NCI-H1105 treated with DMSO at 0.1 percent for 48 hours (cell line): ENCODE results near the gene FGF22.
"Not testable (repeated sequence)": the region's sequence is repeated elsewhere in the genome, so short reads cannot be mapped to it uniquely, and the experiment has no call there.

Source experiments
- DNase-seq: peaks from one replicate; lab custom pipeline; 2025; lab: John Stamatoyannopoulos, UW

Gene FGF22

DNA sequence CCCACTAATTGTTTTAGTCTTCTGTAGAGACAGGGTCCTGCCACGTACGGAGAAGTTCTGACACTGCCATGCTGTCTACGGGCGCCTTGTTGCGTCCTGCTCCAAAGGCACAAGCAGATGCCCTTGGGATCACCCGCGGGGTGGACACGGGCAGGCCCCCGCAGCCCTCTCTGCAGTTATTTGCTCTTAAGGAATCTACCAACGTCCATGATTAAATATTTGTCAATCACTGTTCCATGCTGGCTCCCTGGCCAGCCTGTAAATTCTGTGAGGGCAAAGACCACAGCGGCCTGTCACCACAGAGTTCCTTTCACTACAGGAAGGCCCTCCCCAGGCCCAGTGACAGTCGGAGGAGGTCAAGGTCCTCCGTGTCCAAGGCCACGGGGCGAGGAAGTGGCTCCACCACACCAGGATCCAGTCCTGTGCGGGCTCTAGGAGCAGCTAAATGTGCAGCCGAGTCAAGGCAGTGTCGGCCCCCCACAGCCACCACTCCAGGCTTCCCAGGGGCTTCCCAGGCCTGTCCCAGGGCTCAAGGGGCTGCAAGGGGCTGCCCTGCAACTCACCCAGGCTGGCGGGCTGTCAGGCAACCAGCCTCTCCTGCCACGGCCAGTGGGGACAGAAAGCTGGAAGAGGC lies 21.2 kb downstream of the FGF22 start:
- no peak for DNase-seq

DNA sequence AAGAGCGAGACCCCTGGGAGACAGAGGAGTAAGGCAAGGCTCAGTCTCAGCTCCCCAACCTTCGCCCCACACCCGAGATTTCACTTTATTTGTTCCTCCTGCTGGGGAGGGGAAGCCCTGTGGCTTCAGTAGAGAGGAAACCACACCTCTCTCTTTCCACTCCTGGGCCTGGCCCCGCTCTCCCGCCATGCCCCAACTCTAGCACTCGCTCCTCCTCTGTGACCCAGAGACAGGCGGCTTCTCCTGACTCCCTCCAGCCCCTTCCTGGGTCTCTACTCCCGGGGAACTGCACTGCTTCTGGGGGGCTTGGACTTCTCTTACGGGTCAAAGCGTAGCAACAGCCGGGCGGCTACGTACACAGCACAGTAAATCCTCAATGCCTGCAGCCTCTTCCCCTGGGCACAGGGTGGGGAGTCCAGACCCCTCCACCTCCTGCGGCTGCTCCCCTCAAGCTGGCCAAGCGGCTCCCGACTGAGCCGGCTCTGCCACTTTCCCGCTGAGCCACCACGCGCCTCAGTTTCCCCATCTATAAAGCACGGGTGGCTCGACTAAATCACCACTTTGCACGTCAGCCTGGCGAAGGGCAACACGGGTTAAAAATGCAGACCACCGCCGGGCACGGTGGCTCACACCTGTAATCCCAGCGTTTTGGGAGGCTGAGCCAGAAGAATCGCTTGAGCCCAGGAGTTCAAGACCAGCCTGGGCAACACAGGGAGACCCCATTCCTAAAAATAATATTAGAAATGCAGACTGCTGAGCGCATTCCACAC lies 21.9 kb downstream of the FGF22 start:
- no peak for DNase-seq

DNA sequence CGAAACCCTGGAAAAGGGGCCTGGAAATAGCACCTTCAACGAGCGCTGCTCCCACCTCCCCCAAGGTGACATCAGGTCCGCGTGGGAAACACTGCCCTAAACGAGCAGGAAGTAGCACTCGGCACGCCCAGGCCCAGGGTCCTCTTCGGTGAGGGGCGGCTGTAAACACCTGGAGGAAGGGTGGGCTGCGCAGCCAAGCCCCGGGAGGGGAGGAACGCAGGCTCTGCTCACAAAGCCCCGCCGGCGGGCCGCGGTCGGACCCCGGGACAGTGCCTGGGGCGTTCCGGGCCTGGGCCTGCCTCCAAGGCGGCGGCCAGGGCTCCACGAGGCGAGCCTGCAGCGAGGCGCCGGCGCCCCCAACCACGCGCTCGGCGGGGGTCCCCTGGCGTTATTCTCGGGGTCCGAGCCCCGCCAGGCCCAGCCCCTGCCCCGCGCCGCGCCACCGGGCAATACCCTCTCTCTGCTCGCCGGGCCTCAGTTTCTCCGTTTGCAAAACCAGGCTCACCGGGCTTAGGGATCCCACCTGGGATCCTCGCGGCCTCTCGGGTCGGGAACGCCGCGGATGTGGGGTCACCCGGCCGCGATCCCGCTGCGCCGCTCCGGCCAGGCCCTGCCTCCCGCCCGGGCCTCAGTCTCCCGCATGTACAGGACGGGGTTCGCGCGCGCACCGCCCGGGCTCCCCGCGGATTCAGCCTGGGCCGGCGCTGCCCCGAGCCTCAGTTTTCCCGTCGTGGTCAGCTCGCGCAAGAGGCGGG lies 22.7 kb downstream of the FGF22 start:
- no peak for DNase-seq

DNA sequence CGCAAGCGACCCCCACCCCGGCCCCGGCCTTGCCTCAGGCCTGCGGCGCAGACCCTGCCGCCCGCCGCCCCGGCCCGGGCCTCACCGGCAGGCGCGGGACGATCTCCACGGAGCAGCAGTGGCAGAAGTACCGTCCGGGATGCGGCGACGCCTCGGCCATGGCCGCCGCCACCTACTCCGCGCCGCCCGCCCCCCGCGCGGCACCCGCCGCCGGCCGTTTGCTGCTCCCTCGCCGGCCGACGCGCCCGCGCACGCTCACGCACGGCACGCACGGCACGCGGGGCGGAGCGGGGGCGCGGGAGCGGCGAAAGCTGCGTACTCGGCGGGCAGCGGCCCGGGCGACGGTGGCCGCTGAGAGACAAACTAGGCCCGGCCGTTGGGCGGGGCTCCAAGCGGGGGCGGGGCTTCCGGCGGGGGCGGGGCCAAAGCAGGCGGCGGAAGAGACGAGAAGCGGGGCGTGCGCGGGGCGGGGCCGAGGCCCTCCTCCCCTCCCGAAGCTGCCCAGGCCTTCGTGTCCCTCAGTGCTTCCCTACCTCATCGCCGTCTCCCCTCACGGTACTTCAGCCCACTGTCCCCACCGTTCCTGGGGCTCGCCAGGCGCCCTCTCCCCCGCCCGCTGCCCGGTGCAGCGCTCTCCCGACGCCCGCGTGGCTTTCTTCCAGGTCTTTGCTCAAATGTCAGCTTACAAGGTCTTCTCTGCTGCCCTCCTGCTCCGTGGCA lies 23.4 kb downstream of the FGF22 start, which contains the start of gene RNF126:
Gene RNF126, minus strand, starts transcription at position 253 of the 720 bp plus-strand sequence. Its CDS starts 93 bp downstream, at position 160.
- DNase-seq: peak; percentile 86

DNA sequence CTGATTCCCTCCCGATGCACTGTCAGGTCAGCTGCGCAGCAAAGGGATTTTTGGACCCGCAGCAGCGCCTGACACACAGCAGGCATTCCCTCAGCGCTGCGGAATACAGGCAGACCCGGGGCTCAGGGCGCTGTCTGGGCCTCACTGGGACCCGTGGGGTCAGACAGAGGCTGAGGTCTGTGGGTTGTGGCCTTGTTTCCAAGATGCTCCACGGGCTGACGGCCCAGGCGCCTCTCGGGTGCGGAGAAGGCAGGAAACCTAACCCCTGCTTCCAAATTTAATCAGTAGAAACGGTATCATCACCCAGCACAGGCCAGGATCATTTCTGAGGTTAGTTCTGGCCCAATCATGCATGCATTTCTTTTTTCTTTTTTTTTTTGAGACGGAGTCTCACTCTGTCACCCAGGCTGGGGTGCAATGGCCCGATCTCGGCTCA lies 24.0 kb downstream of the FGF22 start:
- DNase-seq: no peak

DNA sequence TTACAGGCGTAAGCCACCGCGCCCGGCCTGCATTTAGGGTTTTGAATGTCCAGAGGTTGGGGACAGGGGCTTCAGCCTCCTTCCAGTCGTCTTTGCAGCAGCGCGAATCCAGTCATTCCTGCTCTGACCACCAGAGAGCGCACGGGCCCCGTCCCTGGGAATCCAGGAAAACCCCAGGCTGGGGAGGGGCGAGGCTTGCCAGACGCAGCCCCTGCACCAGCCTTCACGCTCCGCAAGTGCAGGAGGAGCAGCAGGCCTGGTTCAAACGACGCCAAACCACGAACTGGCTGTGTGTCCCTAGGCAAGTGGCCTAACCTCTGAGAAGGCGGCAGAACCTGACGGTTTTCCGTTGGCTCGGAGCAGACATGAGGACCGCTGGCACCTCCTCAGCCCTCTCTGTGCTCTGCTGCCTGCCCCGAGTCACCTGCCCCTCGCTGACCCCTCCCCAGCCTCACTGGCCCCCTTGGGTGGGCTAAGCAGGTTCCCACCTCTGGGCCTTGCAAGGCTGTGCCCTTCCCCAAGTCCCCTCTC lies 25.3 kb downstream of the FGF22 start:
- DNase-seq: peak; percentile 78

DNA sequence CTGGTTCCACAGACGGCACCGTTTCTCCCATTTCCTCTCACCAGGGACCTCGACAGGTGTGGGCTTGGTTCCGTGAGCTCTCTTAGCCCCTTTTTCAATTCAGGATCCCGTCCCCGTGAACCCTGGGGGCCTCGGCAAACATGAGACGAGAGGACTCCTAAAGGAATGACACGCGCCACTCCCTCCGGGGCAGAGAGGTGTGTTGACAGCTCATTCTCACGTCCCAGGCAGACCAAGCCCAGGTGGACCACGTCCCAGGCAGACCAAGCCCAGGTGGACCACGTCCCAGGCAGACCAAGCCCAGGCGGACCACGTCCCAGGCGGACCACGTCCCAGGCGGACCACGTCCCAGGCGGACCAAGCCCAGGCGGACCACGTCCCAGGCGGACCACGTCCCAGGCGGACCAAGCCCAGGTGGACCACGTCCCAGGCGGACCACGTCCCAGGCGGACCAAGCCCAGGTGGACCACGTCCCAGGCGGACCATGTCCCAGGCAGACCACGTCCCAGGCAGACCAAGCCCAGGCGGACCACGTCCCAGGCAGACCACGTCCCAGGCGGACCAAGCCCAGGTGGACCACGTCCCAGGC lies 27.4 kb downstream of the FGF22 start:
- DNase-seq: not testable (repeated sequence)

DNA sequence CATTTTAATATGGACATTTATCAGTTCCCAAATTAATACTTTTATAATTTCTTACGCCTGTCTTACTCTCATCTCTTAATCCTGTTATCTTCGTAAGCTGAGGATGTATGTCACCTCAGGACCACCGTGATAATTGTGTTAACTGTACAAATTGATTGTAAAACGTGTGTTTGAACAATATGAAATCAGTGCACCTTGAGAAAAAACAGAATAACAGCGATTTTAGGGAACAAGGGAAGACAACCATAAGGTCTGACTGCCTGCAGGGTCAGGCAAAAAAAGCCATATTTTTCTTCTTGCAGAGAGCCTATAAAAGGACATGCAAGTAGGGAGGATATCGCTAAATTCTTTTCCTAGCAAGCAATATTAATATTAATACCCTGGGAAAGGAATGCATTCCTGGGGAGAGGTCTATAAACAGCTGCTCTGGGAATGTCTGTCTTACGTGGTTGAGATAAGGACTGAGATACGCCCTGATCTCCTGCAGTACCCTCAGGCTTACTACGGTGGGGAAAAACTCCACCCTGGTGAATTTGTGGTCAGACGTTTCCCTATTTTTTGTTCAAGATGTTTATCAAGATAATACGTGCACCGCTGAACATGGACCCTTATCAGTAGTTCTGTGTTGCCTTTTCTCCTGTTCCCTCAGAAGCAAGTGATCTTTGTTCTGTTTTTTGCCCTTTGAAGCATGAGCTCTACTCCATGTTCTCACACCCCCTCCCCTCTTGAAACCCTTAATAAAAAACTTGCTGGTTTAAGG lies 29.2 kb downstream of the FGF22 start:
- not testable (repeated sequence) for DNase-seq

DNA sequence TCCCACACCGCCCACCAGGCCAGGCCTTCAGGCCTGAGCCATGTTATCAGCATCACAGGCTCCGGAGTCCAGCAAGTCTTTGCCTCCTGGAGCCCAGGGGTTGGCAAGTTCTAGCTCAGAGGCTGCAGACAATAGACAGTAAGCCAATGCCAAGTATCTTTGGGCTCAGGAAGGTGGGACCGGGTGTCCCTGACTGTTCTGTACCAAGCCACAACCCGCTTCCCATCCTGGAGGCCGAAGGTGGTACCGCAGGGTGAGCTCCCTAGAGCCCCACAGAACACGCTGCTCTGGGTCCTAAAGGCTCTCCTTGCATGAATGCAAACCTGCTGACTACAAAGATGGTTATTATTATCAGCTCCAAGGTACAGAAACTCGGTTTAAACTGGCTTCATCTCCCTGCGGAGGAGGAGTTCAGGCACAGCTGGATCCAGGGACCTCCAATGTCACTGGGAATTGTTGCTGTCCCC lies 31.0 kb downstream of the FGF22 start:
- no peak for DNase-seq

DNA sequence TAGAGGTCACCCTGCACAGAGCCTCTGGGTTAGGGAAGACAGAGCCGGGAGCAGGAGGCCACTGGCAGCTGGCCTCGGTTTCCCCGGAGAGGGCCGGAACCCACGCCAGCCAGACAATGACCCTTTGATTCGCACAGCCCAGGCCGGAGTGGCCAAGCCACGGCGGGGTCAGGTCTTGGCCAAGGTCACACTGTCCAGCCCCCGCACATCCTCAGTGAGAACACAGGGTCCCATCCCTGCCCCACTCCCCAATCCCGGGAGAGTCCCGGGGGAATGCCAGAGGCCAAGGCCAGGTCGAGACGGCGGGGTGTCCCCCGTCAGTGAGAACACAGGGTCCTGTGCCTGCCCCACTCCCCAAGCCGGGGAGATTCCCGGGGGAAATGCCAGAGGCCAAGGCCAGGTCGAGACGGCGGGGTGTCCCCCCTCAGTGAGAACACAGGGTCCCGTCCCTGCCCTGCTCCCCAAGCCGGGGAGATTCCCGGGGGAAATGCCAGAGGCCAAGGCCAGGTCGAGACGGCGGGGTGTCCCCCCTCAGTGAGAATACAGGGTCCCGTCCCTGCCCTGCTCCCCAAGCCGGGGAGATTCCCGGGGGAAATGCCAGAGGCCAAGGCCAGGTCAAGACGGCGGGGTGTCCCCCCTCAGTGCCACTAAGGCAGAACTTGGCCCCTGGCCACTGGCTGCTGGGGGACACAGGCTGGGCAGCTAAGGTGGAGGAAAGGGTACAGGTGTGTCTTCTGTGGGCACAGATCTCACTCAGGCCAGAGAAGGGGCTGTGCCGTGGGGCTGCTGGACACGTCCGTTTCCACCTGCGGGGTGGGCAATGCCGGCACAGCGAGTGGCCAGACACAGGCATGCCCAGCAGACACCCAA lies 34.8 kb downstream of the FGF22 start:
- no peak for DNase-seq

DNA sequence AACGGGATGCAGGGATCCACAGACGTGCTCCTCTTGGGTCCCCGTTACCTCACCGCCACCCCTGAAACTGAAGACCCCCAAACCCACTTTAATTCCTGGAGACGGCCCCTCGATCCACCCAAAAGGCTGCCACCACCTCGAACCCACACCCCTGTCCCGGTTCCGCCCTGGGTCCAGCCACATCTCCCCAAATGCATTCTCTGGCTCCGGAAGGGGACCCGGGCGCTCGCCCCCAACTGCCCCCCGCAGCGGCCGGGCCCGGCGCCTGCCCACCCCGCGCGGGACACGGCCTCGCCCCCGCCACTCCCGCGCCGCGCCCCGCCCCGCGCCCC lies 36.3 kb downstream of the FGF22 start:
- DNase-seq: no peak

DNA sequence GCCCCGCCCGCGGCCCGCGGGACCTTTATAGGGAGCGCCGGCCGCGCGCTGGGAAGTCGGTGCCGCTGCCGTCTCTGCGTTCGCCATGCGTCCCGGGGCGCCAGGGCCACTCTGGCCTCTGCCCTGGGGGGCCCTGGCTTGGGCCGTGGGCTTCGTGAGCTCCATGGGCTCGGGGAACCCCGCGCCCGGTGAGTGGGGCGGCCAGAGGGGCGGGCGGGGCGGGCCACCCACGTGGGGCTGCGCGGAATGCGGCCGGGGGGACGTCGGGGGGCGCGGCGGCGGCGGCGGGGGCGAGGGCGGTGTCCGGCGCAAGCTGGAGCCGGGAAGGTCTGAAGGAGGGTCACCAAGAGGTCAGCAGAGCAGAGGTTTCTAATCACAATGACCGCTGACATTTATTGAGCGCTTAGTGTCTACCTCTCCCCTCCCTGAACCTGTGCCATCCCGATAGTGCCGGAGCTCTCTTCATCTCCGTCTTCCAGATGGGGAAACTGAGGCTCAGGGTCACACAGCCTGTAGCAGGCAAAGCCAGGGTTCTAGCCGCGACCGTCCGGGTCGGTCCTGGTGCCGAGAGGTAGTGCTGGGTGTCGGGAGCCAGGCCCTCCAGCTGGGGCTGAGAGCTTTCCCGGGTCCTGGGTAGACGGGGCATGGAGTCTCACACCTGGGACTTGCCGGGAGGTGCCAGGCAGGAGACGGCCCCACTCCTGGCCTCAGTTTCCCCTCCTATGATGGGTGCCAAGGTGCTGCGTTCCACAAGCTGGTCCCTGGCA lies 36.8 kb downstream of the FGF22 start, which contains the start of gene FSTL3:
Gene FSTL3, plus strand, starts transcription at position 54 of the 767 bp plus-strand sequence. Its CDS starts 32 bp downstream, at position 86.
- no peak for DNase-seq

DNA sequence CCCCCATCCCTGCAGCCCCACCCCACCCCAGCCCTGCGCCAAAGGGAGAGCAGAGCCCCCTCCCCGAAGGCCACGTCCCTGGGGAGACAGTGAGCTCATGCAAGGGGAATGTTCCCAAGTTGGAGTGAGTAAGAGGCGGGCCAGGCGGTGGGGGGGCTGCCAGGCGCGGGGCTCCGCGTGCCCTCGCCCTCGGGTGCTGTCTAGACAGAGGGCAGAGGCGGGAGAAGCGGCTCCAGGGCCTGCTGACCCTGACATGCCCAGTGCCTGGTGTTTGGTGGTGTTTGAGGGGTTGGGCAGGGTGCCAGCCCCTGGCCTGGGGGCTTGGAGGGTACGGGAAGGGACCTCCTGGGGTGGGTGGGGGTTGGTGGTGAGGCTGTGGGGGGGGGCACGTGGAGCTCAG lies 37.5 kb downstream of the FGF22 start:
- no peak for DNase-seq

DNA sequence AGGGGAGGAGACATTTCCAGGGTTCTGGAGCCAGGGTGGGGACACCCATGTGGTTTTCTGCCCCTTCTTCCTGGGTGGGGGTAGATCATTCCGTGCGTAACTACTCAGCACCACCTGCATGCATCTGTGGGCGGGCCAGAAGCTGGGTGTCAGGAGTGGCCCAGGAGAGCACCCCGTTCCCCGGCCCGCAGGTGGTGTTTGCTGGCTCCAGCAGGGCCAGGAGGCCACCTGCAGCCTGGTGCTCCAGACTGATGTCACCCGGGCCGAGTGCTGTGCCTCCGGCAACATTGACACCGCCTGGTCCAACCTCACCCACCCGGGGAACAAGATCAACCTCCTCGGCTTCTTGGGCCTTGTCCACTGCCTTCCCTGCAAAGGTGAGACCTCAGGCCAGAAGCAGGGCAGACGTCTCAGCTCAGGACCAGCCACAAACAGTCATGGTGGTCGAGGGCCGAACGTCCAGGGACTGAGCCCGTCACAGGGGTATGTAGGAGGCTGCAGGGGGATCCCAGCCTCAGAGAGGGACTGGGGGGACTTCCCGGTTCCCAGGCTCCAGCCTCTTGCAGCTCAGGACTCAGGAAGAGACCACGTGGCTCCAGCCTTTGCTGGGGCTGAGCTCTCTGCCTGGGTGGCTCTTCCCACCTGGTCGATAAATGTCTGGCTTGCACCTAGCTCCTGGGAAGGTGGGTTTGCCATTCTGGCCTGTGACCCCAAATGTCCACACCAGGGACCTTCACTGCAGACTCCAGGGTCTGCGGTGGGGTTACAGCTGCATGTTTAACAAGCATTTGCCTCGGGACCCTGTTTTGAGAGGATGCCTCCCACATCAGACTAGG lies 38.1 kb downstream of the FGF22 start:
- DNase-seq: peak; percentile 6

DNA sequence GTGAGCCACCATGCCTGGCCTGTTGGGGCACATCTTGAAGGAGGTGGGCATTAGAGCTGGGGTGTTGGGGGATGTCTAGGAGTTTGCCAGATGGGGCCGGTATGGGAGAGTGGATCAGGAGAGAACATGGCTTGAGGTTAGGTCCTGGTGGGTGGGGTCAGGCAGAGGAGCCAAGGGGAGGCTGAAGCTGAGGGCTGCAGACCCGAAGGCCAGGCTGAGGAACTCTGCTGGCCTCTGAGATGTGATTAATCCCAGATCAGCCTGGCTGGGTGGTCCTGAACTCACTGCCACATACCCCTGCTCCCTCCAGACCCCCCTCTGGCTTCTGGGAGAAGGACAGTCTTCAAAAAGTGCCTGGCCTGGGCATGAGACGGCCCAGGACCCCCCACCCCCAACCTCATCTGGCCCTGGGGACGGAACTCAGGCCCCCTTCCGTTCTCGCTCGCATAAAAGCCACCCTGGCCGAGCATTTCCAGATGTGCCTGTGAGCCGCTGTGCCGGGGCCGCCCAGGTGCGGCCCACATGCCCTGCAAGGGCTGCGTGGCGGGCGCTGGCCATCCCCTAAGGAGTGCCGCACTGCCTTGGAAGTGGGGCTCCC lies 39.2 kb downstream of the FGF22 start:
- no peak for DNase-seq

DNA sequence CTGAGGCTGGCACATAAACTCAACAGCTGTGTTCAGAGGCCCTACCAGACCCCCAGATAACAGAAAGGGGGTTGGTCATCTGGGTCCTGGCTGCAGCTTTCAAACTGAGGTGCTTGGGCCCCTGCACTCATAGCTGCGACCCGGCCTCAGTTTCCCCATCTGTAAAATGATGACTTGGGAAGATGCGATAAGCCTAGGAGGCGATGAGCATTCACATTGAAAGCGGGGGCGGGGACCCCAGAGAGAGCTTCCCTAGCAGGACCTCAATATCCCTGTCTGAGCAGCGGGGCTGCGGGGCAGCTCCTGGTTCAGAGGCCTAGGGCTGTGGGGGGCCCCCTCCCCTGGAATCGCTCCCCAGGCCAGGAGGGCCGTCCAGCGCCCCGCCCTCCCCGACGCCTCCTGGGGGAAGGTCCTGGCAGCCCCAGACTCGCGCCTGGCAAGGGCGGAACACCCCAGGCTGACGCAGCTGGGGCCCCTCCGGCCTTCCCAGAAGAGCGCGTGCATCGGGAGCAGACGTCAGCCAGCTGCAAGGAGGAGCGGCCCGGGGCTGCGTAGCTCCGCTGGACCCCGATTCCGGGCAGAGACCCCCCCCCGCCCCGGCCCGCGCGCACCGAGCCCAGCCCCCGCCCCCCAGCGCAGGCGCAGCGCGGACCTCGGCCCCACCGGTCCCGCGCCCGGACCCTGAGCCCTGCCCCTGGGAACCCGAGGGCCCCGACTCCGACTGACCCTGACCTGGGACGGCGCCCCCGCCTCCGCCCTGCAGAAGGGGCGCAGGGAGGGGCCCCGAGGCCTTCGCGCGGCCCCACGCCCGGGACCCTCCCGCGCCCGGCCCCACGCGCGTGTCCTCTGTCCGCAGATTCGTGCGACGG lies 40.0 kb downstream of the FGF22 start:
- peak; percentile 6 for DNase-seq
